GM21526 (cell line): Measurements from ENCODE around the gene DIABLO.
"Not testable (repeated sequence)": the region's sequence is repeated elsewhere in the genome, so short reads cannot be mapped to it uniquely, and the experiment has no call there.

Experiments used
- ATAC-seq: cut with Tn5 transposase; IDR thresholded peaks from one replicate; pipeline ENCODE4 v1.9.1; 2021; ENCODE audit warnings: moderate library complexity; ENCODE audit not compliant: unreplicated experiment, low FRiP score

DIABLO gene

GRCh38 chr12:122190842-122191668 lies 34.8 kb downstream of the DIABLO start:
- ATAC-seq, result no peak

GRCh38 chr12:122189626-122190475 lies 36.0 kb downstream of the DIABLO start:
- ATAC-seq, result no peak

- no peak for ATAC-seq
Measured at GRCh38 chr12:122187466-122187865, 38.4 kb downstream of the DIABLO start.

GRCh38 chr12:122185494-122186082 lies 40.3 kb downstream of the DIABLO start:
- ATAC-seq, result no peak

GRCh38 chr12:122185079-122185478 lies 40.8 kb downstream of the DIABLO start:
- ATAC-seq, result no peak

GRCh38 chr12:122184517-122184916 lies 41.3 kb downstream of the DIABLO start:
- ATAC-seq, result no peak

- no peak for ATAC-seq
Measured at GRCh38 chr12:122183588-122183940, 42.3 kb downstream of the DIABLO start.

GRCh38 chr12:122182887-122183587 lies 42.8 kb downstream of the DIABLO start, which contains the start of gene LRRC43:
TSS of gene LRRC43 (plus strand) at chr12:122183123. CDS start at chr12:122183145, 22 bp downstream.
- no peak for ATAC-seq

GRCh38 chr12:122176473-122176872 lies 49.4 kb downstream of the DIABLO start:
- ATAC-seq, result not testable (repeated sequence)

- ATAC-seq, result no peak
Measured at GRCh38 chr12:122174155-122174845, 51.6 kb downstream of the DIABLO start, which contains the start of gene IL31. TSS of gene IL31 (minus strand) at chr12:122174221. CDS start at chr12:122174172, 49 bp downstream.

GRCh38 chr12:122172262-122172939 lies 53.5 kb downstream of the DIABLO start:
- ATAC-seq, result no peak

GRCh38 chr12:122171399-122171798 lies 54.5 kb downstream of the DIABLO start:
- no peak for ATAC-seq

- ATAC-seq, result no peak
Measured at GRCh38 chr12:122168492-122168891, 57.4 kb downstream of the DIABLO start.

GRCh38 chr12:122167356-122167925 lies 58.4 kb downstream of the DIABLO start:
- ATAC-seq, result no peak

GRCh38 chr12:122166422-122167349 lies 59.2 kb downstream of the DIABLO start:
- peak; percentile 73 for ATAC-seq

- ATAC-seq, result no peak
Measured at GRCh38 chr12:122162976-122163375, 62.9 kb downstream of the DIABLO start.

- no peak for ATAC-seq
Measured at GRCh38 chr12:122161682-122162081, 64.2 kb downstream of the DIABLO start.

- ATAC-seq, result no peak
Measured at GRCh38 chr12:122160761-122161160, 65.1 kb downstream of the DIABLO start.
